ENCODE data around the gene RBM27. TPM values are rescaled to one million over a fixed set of nuclear protein-coding genes. Genes with fewer than 3 reads are reported as not detected.
A peak's percentile ranks its signal among the peaks of the same experiment; 100 is the strongest.
"Not testable (repeated sequence)": the region's sequence is repeated elsewhere in the genome, so short reads cannot be mapped to it uniquely, and the experiment has no call there.

RBM27 gene
- total RNA-seq, 2 donors from 2014 or later: 8.6 to 8.9 TPM

- no peak for ATAC-seq
- no peaks in the 10 kb centered on the region for H3K27me3 ChIP-seq
- WGBS, 2 donors: 77 to 83% methylated on average over 1 of the region's 1 CpG
- no peak for DNase-seq
- H3K9me3 ChIP-seq: no peaks in the 10 kb centered on the region
- TF ChIP-seq POLR2A (IDR thresholded peaks at IDR 0.05): no peak
- no peak for TF ChIP-seq CTCF (IDR thresholded peaks at IDR 0.05)
- H3K4me1 ChIP-seq: no peaks in the 10 kb centered on the region
- no peak overlapping the region for H3K27ac ChIP-seq
- intact Hi-C loops (cut with DNase I): no loop called here
- H3K4me3 ChIP-seq: no peak overlapping the region
- H3K36me3 ChIP-seq (replicated peaks in 1 of 2; ENCODE audit: insufficient read depth in 1 of 2, low read depth in 2 of 2): no peaks in the 10 kb centered on the region
Observed at GRCh38 chr5:146193285-146193684, 10.1 kb upstream of the RBM27 start.

GRCh38 chr5:146194997-146195396 lies 8.4 kb upstream of the RBM27 start:
- 87 to 90% methylated on average over 3 to 4 of the region's 4 CpGs for WGBS, 2 donors
- H3K4me1 ChIP-seq; H3K9me3 ChIP-seq; ATAC-seq; DNase-seq; H3K36me3 ChIP-seq (replicated peaks in 1 of 2; ENCODE audit: insufficient read depth in 1 of 2, low read depth in 2 of 2); H3K4me3 ChIP-seq; intact Hi-C loops (cut with DNase I); H3K27ac ChIP-seq; H3K27me3 ChIP-seq: not testable (repeated sequence)

GRCh38 chr5:146196459-146197048 lies 6.9 kb upstream of the RBM27 start:
- no peak overlapping the region for H3K27ac ChIP-seq
- intact Hi-C loops (cut with DNase I): no loop called here
- 70 to 89% methylated on average over 6 of the region's 6 CpGs for WGBS, 2 donors
- no peak for TF ChIP-seq POLR2A (IDR thresholded peaks at IDR 0.05)
- no peak for TF ChIP-seq CTCF (IDR thresholded peaks at IDR 0.05)
- H3K9me3 ChIP-seq: no peaks in the 10 kb centered on the region
- H3K27me3 ChIP-seq: no peaks in the 10 kb centered on the region
- no peak for DNase-seq
- no peak for ATAC-seq
- H3K36me3 ChIP-seq (replicated peaks in 1 of 2; ENCODE audit: insufficient read depth in 1 of 2, low read depth in 2 of 2): no peaks in the 10 kb centered on the region
- no peaks in the 10 kb centered on the region for H3K4me1 ChIP-seq
- H3K4me3 ChIP-seq: no peak overlapping the region

- Histone ChIP-seq H3K9me3 (no peaks in the 10 kb centered on the region), H3K4me3 (no peak overlapping the region), H3K4me1 (peaks cover 6% of the 10 kb centered on the region), H3K36me3 (replicated peaks in 1 of 2; ENCODE audit: insufficient read depth in 1 of 2, low read depth in 2 of 2) (no peaks in the 10 kb centered on the region), H3K27me3 (no peaks in the 10 kb centered on the region), H3K27ac (no peak overlapping the region)
- intact Hi-C loops (cut with DNase I): no loop called here
- TF ChIP-seq CTCF (IDR thresholded peaks at IDR 0.05) (no peak), POLR2A (IDR thresholded peaks at IDR 0.05) (no peak)
- DNase-seq (no peak), ATAC-seq (no peak)
- 74 to 84% methylated on average over 6 of the region's 6 CpGs for WGBS, 2 donors
Observed at GRCh38 chr5:146199176-146199815, 4.1 kb upstream of the RBM27 start.

- H3K27ac ChIP-seq; ATAC-seq; DNase-seq; intact Hi-C loops (cut with DNase I); H3K27me3 ChIP-seq; H3K36me3 ChIP-seq (replicated peaks in 1 of 2; ENCODE audit: insufficient read depth in 1 of 2, low read depth in 2 of 2); H3K9me3 ChIP-seq; H3K4me3 ChIP-seq: not testable (repeated sequence)
- peaks cover 21% of the 10 kb centered on the region for H3K4me1 ChIP-seq
- WGBS, 2 donors: 96% methylated on average over 12 of the region's 12 CpGs
Observed at GRCh38 chr5:146201795-146202194, 1.6 kb upstream of the RBM27 start.

- no peaks in the 10 kb centered on the region for H3K9me3 ChIP-seq
- no peaks in the 10 kb centered on the region for H3K27me3 ChIP-seq
- ATAC-seq: peak; percentile 1
- 2 to 3% methylated on average over 13 to 19 of the region's 21 CpGs for WGBS, 2 donors
- TF ChIP-seq POLR2A (IDR thresholded peaks at IDR 0.05) (no peak), CTCF (IDR thresholded peaks at IDR 0.05) (no peak)
- peaks cover 21% of the 10 kb centered on the region for H3K4me1 ChIP-seq
- intact Hi-C loops (cut with DNase I): no loop called here
- H3K27ac ChIP-seq: peak overlapping the region; percentile 54 to 84 (median 69)
- DNase-seq: no peak
- peak overlapping the region; percentile 82 to 87 for H3K4me3 ChIP-seq
- no peaks in the 10 kb centered on the region for H3K36me3 ChIP-seq (replicated peaks in 1 of 2; ENCODE audit: insufficient read depth in 1 of 2, low read depth in 2 of 2)
Observed at GRCh38 chr5:146203872-146204192, 427 bp downstream of the RBM27 start.

All from body of pancreas (tissue), 4 donors.